Hepatocyte (in vitro differentiated cells): ENCODE results near the gene DEPP1. TPM values are rescaled to one million over a fixed set of nuclear protein-coding genes. Genes with fewer than 3 reads are reported as not detected.
"Not testable (repeated sequence)": the region's sequence is repeated elsewhere in the genome, so short reads cannot be mapped to it uniquely, and the experiment has no call there.

Experiments
- DNase-seq: peaks from one replicate; pipeline ENCODE4 v3.0.0-alpha.2; 2016; ENCODE audit warnings: low spot score
- H2AFZ ChIP-seq: fragments of 200-600 bp; sonication (generic); 2 replicates; pipeline ENCODE4 v1.6.0; 2016; ENCODE audit warnings: antibody characterized with exemption, mild to moderate bottlenecking
- H3K27ac ChIP-seq: fragments of 200-600 bp; sonication (generic); 2 replicates; pipeline ENCODE4 v1.5.1; 2016; ENCODE audit warnings: mild to moderate bottlenecking
- H3K27me3 ChIP-seq: fragments of 200-600 bp; sonication (generic); 2 replicates; pipeline ENCODE4 v1.6.1; 2016
- H3K36me3 ChIP-seq: fragments of 200-600 bp; sonication (generic); replicated peaks from 2 replicates; pipeline ENCODE4 v1.5.1; 2016; ENCODE audit warnings: low read depth; ENCODE audit not compliant: insufficient read depth
- H3K4me1 ChIP-seq: fragments of 200-600 bp; sonication (generic); 2 replicates; pipeline ENCODE4 v1.5.1; 2016; ENCODE audit warnings: mild to moderate bottlenecking, moderate library complexity; ENCODE audit not compliant: insufficient read depth
- H3K4me2 ChIP-seq: fragments of 200-600 bp; sonication (generic); 2 replicates; pipeline ENCODE4 v1.6.0; 2016
- H3K4me3 ChIP-seq: fragments of 200-600 bp; sonication (generic); 2 replicates; pipeline ENCODE4 v1.5.1; 2016; ENCODE audit warnings: mild to moderate bottlenecking
- H3K79me2 ChIP-seq: fragments of 200-600 bp; sonication (generic); 2 replicates; pipeline ENCODE4 v1.6.0; 2017; ENCODE audit warnings: mild to moderate bottlenecking
- H3K9me2 ChIP-seq: fragments of 200-600 bp; sonication (generic); replicated peaks from 2 replicates; pipeline ENCODE4 v1.6.0; 2017; ENCODE audit warnings: mild to moderate bottlenecking; ENCODE audit not compliant: insufficient read depth
- H3K9me3 ChIP-seq: fragments of 200-600 bp; sonication (generic); 2 replicates; pipeline ENCODE4 v1.5.1; 2016; ENCODE audit warnings: low read depth, mild to moderate bottlenecking
- H4K20me1 ChIP-seq: fragments of 200-600 bp; sonication (generic); 2 replicates; pipeline ENCODE4 v1.6.0; 2016; ENCODE audit warnings: mild to moderate bottlenecking; ENCODE audit not compliant: insufficient read depth, poor library complexity, severe bottlenecking
- CTCF ChIP-seq: fragments of 200-600 bp; sonication (generic); IDR thresholded peaks from 2 replicates; pipeline ENCODE4 v1.5.1; 2016; ENCODE audit warnings: antibody characterized with exemption, mild to moderate bottlenecking; ENCODE audit not compliant: poor library complexity
- EZH2 ChIP-seq: fragments of 200-600 bp; sonication (generic); IDR thresholded peaks from 2 replicates; pipeline ENCODE4 v1.6.1; 2016; ENCODE audit warnings: antibody characterized with exemption, mild to moderate bottlenecking, borderline replicate concordance
- EZH2phosphoT487 ChIP-seq: fragments of 200-600 bp; sonication (generic); IDR thresholded peaks from one replicate; pipeline ENCODE4 v1.6.1; 2018; ENCODE audit warnings: antibody characterized with exemption, mild to moderate bottlenecking, low read depth, moderate library complexity; ENCODE audit not compliant: unreplicated experiment, severe bottlenecking
- WGBS: methylation state at CpG from one replicate; pipeline ENCODE4 v1.1.6; 2016; ENCODE audit warnings: low lambda C conversion rate; ENCODE audit errors: missing lambda C conversion rate; 5-methylcytosine and 5-hydroxymethylcytosine counted together
- polyA plus RNA-seq: library from polyadenylated mRNA; unstranded; fragments of >200 nt; fragmentation: Nextera tagmentation; extraction: Ambion mirVana; gene quantifications from 2 replicates; pipeline ENCODE4 v1.2.1, GENCODE V29; 2016
- total RNA-seq: library from RNA; depleted of rRNA; stranded (reverse); fragments of >200 nt; gene quantifications from 2 replicates; pipeline ENCODE4 v1.2.3, GENCODE V29; 2014

Gene DEPP1
- total RNA-seq (24.0 and 30.6 TPM in 2 replicates), polyA plus RNA-seq (45.6 and 54.7 TPM in 2 replicates)

GRCh38 chr10:44978570-44979280 is at the start of gene DEPP1:
Gene DEPP1, minus strand, starts transcription at chr10:44978809. Its CDS starts 779 bp downstream, at chr10:44978030.
- Histone ChIP-seq H4K20me1 (no peaks in the 10 kb centered on the region), H3K27me3 (no peaks in the 10 kb centered on the region), H3K9me3 (no peaks in the 10 kb centered on the region), H3K9me2 (no peaks in the 10 kb centered on the region), H3K27ac (peak within 1 kb of the TSS; percentile 93), H3K4me1 (peaks cover 71% of the 10 kb centered on the region), H3K79me2 (peaks cover 4% of the 10 kb centered on the region), H2AFZ (no peak within 1 kb of the TSS), H3K36me3 (no peaks in the 10 kb centered on the region), H3K4me2 (peak within 1 kb of the TSS; percentile 75), H3K4me3 (peak within 1 kb of the TSS; percentile 2)
- TF ChIP-seq EZH2phosphoT487 (no peak), EZH2 (no peak), CTCF (no peak)
- peak; percentile 98 for DNase-seq
- 23% methylated on average over 12 of the region's 12 CpGs for WGBS

- Histone ChIP-seq H3K4me1 (no peaks in the 10 kb centered on the region), H3K27me3 (no peaks in the 10 kb centered on the region), H3K4me3 (no peak overlapping the region), H3K9me3 (no peaks in the 10 kb centered on the region), H2AFZ (no peak overlapping the region), H3K79me2 (no peaks in the 10 kb centered on the region), H3K27ac (no peak overlapping the region), H3K9me2 (no peaks in the 10 kb centered on the region), H3K36me3 (no peaks in the 10 kb centered on the region), H4K20me1 (no peaks in the 10 kb centered on the region), H3K4me2 (no peak overlapping the region)
- DNase-seq, result no peak
- TF ChIP-seq EZH2phosphoT487, result no peak
- no peak for TF ChIP-seq CTCF
- TF ChIP-seq EZH2, result no peak
- WGBS, result 85% methylated on average over 2 of the region's 2 CpGs
Measured at GRCh38 chr10:45023426-45023825, 44.8 kb upstream of the DEPP1 start.

GRCh38 chr10:45015590-45015989 is 37.0 kb upstream of the DEPP1 start:
- Histone ChIP-seq H3K9me2 (no peaks in the 10 kb centered on the region), H3K4me1 (no peaks in the 10 kb centered on the region), H3K27ac (no peak overlapping the region), H3K27me3 (no peaks in the 10 kb centered on the region), H3K4me3 (no peak overlapping the region), H4K20me1 (no peaks in the 10 kb centered on the region), H3K4me2 (no peak overlapping the region), H3K79me2 (no peaks in the 10 kb centered on the region), H3K36me3 (no peaks in the 10 kb centered on the region), H3K9me3 (no peaks in the 10 kb centered on the region), H2AFZ (no peak overlapping the region)
- TF ChIP-seq CTCF (no peak), EZH2 (no peak), EZH2phosphoT487 (no peak)
- DNase-seq, result no peak
- WGBS, result 41% methylated on average over 2 of the region's 2 CpGs

- not testable (repeated sequence) for H3K4me1 ChIP-seq, H3K4me2 ChIP-seq, DNase-seq, H3K9me3 ChIP-seq, H3K36me3 ChIP-seq, H3K4me3 ChIP-seq, H3K9me2 ChIP-seq, H3K27ac ChIP-seq, H4K20me1 ChIP-seq, H2AFZ ChIP-seq, H3K79me2 ChIP-seq, H3K27me3 ChIP-seq
- WGBS, result 80% methylated on average over 10 of the region's 10 CpGs
Measured at GRCh38 chr10:45014557-45014956, 35.9 kb upstream of the DEPP1 start.
